Osteoblast (primary cell): ENCODE results near the gene ASB14. TPM values are rescaled to one million over a fixed set of nuclear protein-coding genes. Genes with fewer than 3 reads are reported as not detected.

Experiments
- DNase-seq: peaks from one replicate; pipeline ENCODE4 v3.0.0; 2011; ENCODE audit warnings: low spot score, mixed read lengths; ENCODE audit not compliant: insufficient read length; ENCODE audit errors: missing footprints
- H2AFZ ChIP-seq: 2 replicates; pipeline ENCODE4 v1.6.0; 2011; ENCODE audit warnings: mild to moderate bottlenecking, low read length
- H3K27ac ChIP-seq: 2 replicates; pipeline ENCODE4 v1.5.1; 2011; ENCODE audit warnings: mild to moderate bottlenecking, low read depth, low read length, moderate library complexity
- H3K27me3 ChIP-seq: 2 replicates; pipeline ENCODE4 v1.6.0; 2012; ENCODE audit warnings: mild to moderate bottlenecking, control low read depth, inconsistent platforms, low read length, moderate library complexity; ENCODE audit not compliant: insufficient read depth
- H3K36me3 ChIP-seq: 2 replicates; pipeline ENCODE4 v1.5.1; 2011; ENCODE audit warnings: mild to moderate bottlenecking, low read length, control low read depth, moderate library complexity; ENCODE audit not compliant: insufficient read depth
- H3K4me1 ChIP-seq: 2 replicates; pipeline ENCODE4 v1.5.1; 2011; ENCODE audit warnings: mild to moderate bottlenecking, low read length, control low read depth, moderate library complexity; ENCODE audit not compliant: insufficient read depth
- H3K4me2 ChIP-seq: 2 replicates; pipeline ENCODE4 v1.6.0; 2011; ENCODE audit warnings: mild to moderate bottlenecking, low read length; ENCODE audit not compliant: insufficient read depth
- H3K4me3 ChIP-seq: fragments of 200-600 bp; sonication (generic); 3 replicates; pipeline ENCODE4 v1.5.1; 2012; ENCODE audit warnings: mild to moderate bottlenecking, low read length, inconsistent platforms; ENCODE audit not compliant: insufficient read depth
- H3K79me2 ChIP-seq: 2 replicates; pipeline ENCODE4 v1.6.0; 2012; ENCODE audit warnings: mild to moderate bottlenecking, low read length, control low read depth, inconsistent platforms; ENCODE audit not compliant: insufficient read depth
- H3K9me3 ChIP-seq: 2 replicates; pipeline ENCODE4 v1.5.1; 2011; ENCODE audit warnings: low read depth, low read length, control low read depth
- H4K20me1 ChIP-seq: 2 replicates; pipeline ENCODE4 v1.6.0; 2012; ENCODE audit warnings: mild to moderate bottlenecking, low read length, control low read depth; ENCODE audit not compliant: insufficient read depth
- total RNA-seq: library from RNA; depleted of rRNA; stranded (reverse); fragments of >200 nt; gene quantifications from 2 replicates; pipeline ENCODE4 v1.2.3, GENCODE V29; 2012
- TF ChIP-seq, protein P1 (sequence below): IDR thresholded peaks from 2 replicates; pipeline ENCODE4 v1.5.1; 2011; ENCODE audit warnings: mild to moderate bottlenecking, low read depth, low read length, moderate library complexity; ENCODE audit errors: extremely low read depth

Gene ASB14
- total RNA-seq, 1 donor, result not detected

DNA sequence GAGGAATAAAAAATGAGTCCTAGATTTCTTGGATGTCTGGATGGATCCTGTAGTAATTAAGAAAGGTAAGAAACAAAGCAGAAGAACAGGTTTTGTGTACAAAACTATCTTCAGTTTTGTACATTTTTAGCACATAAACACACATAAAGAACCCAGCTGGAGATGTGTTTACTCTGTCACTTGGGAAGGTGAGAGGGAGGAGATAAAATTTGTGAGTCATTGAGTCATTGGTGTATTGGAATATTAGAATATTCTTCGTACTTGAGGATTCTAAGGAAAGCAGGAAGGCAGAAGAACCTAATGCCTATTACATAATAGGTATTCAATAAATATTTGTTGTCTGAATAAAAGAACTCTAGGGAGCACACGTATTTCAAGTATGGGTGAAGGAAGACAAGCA, 47.5 kb downstream of the ASB14 start:
- H4K20me1 ChIP-seq, result no peaks in the 10 kb centered on the region
- no peak overlapping the region for H2AFZ ChIP-seq
- H3K27me3 ChIP-seq, result no peaks in the 10 kb centered on the region
- no peaks in the 10 kb centered on the region for H3K79me2 ChIP-seq
- no peak overlapping the region for H3K27ac ChIP-seq
- H3K9me3 ChIP-seq, result no peaks in the 10 kb centered on the region
- H3K4me1 ChIP-seq, result no peaks in the 10 kb centered on the region
- DNase-seq, result no peak
- H3K36me3 ChIP-seq, result peaks cover 43% of the 10 kb centered on the region
- TF ChIP-seq, protein P1, sequence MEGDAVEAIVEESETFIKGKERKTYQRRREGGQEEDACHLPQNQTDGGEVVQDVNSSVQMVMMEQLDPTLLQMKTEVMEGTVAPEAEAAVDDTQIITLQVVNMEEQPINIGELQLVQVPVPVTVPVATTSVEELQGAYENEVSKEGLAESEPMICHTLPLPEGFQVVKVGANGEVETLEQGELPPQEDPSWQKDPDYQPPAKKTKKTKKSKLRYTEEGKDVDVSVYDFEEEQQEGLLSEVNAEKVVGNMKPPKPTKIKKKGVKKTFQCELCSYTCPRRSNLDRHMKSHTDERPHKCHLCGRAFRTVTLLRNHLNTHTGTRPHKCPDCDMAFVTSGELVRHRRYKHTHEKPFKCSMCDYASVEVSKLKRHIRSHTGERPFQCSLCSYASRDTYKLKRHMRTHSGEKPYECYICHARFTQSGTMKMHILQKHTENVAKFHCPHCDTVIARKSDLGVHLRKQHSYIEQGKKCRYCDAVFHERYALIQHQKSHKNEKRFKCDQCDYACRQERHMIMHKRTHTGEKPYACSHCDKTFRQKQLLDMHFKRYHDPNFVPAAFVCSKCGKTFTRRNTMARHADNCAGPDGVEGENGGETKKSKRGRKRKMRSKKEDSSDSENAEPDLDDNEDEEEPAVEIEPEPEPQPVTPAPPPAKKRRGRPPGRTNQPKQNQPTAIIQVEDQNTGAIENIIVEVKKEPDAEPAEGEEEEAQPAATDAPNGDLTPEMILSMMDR, result no peak
- H3K4me2 ChIP-seq, result no peak overlapping the region
- no peak overlapping the region for H3K4me3 ChIP-seq

DNA sequence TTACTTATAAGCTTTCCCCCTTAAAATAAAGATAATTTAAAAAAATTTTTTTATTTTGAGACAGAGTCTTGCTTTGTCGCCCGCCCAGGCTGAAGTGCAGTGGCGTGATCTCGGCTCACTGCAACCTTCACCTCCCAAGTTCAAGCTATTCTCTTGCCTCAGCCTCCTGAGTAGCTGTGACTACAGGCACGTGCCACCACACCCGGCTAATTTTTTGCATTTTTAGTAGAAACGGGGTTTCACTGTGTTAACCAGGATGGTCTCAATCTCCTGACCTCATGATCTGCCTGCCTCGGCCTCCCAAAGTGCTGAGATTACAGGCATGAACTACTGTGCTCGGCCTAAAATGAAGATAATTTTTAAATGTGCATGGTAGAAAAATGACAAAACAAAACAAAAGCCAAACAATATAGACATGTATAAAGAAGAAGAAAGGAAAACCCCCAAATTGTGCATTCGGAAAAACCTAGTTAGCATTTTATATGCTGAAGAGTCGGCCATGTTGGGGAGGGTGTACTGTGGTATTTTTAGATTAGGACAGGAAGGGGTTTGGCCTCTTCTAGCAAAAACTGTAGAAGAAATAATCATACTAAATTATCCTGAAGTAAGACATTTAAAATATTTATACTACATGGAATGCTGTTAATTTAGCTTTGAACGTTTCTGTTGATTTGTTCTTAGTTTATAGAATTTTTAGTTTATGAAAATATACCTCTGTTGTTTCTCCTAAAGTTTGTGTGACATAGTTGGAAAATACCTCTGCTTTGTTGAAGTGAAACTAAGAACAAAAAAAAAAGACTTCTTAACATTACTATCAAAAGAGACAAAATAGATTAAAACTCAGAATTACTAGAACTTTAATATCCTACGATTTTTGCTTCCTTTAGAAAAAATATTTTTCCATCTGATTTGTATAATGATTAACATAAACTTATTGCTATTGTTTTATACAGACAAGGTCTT, 57.6 kb downstream of the ASB14 start:
- H3K9me3 ChIP-seq, result no peaks in the 10 kb centered on the region
- DNase-seq, result no peak
- peaks cover 51% of the 10 kb centered on the region for H3K79me2 ChIP-seq
- no peaks in the 10 kb centered on the region for H3K27me3 ChIP-seq
- TF ChIP-seq, protein P1, result no peak
- H4K20me1 ChIP-seq, result peaks cover 25% of the 10 kb centered on the region
- no peak overlapping the region for H3K27ac ChIP-seq
- no peak overlapping the region for H2AFZ ChIP-seq
- no peak overlapping the region for H3K4me3 ChIP-seq
- H3K4me1 ChIP-seq, result peaks cover 2% of the 10 kb centered on the region
- H3K36me3 ChIP-seq, result peaks cover 20% of the 10 kb centered on the region
- no peak overlapping the region for H3K4me2 ChIP-seq

DNA sequence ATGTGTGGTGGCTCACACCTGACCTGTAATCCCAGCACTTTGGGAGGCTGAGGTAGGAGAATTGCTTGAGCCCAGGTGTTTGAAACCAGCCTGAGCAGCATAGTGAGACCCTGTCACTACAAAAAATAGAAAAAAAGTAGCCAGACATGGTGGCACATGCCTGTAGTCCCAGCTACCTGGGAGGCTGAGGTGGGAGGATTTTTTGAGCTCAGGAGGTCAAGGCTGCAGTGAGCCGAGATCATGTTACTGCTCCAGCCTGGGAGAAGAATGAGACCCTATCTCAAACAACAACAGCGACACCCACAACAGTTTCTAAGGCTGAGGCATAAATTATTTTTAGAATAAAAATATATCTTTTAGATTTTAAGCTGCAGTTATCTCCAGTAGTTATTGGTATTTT, 58.7 kb downstream of the ASB14 start:
- no peaks in the 10 kb centered on the region for H3K27me3 ChIP-seq
- peaks cover 58% of the 10 kb centered on the region for H3K79me2 ChIP-seq
- H3K36me3 ChIP-seq, result peaks cover 14% of the 10 kb centered on the region
- no peak overlapping the region for H2AFZ ChIP-seq
- H3K9me3 ChIP-seq, result no peaks in the 10 kb centered on the region
- peaks cover 11% of the 10 kb centered on the region for H3K4me1 ChIP-seq
- no peak overlapping the region for H3K27ac ChIP-seq
- no peak for DNase-seq
- no peak overlapping the region for H3K4me3 ChIP-seq
- no peak overlapping the region for H3K4me2 ChIP-seq
- peaks cover 30% of the 10 kb centered on the region for H4K20me1 ChIP-seq
- TF ChIP-seq, protein P1, result no peak

DNA sequence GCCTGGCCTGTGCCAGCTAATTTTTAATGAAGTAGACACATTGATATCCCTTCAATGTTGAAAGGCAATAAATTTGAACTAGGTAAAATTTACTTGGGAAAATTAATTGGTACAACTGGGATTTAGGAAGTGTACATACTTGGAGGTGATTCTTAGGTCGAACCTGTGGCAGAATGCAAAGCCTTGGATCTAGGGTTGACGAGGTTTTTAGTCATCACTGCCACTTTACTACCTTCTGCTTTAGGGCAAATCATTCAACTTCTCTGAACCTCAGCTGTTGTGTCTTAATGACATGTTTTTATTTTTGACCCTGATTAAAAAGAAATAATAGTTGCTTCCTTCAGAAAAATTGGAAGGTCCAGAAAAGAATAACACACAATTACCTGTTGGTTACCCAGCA, 62.5 kb downstream of the ASB14 start:
- no peak overlapping the region for H3K27ac ChIP-seq
- no peaks in the 10 kb centered on the region for H3K27me3 ChIP-seq
- peaks cover 28% of the 10 kb centered on the region for H4K20me1 ChIP-seq
- peak overlapping the region; percentile 93 for H3K4me2 ChIP-seq
- TF ChIP-seq, protein P1, result no peak
- H3K4me1 ChIP-seq, result peaks cover 23% of the 10 kb centered on the region
- H3K36me3 ChIP-seq, result no peaks in the 10 kb centered on the region
- no peak overlapping the region for H2AFZ ChIP-seq
- peak; percentile 41 for DNase-seq
- peaks cover 56% of the 10 kb centered on the region for H3K79me2 ChIP-seq
- no peak overlapping the region for H3K4me3 ChIP-seq
- H3K9me3 ChIP-seq, result no peaks in the 10 kb centered on the region
